ENCODE measurements around the gene VTCN1. TPM values are rescaled to one million over a fixed set of nuclear protein-coding genes. Genes with fewer than 3 reads are reported as not detected.
"Not testable (repeated sequence)": the region's sequence is repeated elsewhere in the genome, so short reads cannot be mapped to it uniquely, and the experiment has no call there.

Gene VTCN1
- polyA plus RNA-seq, 3 donors, result 13.3 TPM; not detected in 2

DNA sequence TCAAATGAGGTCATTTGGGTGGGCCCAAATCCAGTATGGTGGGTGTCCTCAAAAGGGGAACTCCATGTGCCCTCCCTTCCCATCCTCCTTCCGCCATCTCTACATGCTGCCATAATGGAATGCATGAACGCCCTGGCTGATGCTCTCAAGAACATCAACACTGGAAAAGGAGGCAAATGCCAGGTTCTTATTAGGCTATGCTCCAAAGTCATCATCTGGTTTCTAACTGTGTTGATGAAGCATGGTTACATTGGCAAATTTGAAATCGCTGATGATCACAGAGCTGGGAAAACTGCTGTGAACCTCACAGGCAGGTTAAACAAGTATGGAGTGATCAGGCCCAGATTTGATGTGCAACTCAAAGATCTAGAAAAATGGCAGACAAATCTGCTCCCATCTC, 72.6 kb downstream of the VTCN1 start:
- WGBS, 3 donors, result 94 to 96% (median 95%) methylated on average over 3 of the region's 3 CpGs
- H3K27ac ChIP-seq (ENCODE audit: low read depth, low read length), result no peak overlapping the region

DNA sequence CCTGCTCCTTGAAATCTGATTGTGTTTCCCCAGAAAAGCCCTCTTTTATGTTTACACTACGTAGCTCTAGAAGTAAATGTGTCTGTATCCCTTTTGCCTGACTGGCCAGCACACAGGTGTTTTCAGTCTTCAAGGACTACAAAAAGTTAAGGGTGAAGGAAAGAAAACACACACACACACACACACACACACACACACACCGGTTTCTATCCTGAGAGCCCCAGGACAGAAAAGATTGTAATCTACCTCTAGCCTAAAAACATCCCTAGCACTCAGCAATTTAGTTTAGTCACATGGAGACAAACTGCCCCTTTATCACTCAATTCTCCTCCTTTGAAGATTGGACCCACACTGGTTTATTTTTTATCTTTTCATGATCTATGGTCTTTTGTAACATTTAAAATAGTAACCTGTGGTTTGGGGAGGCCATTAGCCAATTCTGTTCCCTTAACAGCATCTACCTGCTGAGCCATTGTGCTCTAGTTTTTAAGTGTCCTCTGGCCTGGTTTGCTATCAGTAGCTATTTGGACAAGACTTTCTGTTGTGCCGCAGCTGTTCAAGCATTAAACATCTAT, 73.4 kb downstream of the VTCN1 start:
- WGBS, 3 donors, result 63 to 89% (median 77%) methylated on average over 3 of the region's 3 CpGs

GRCh38 chr1:117136749-117137148, 74.0 kb downstream of the VTCN1 start:
- no peak overlapping the region for H3K27ac ChIP-seq (ENCODE audit: low read depth, low read length)
- 46 to 81% (median 72%) methylated on average over 2 of the region's 2 CpGs for WGBS, 3 donors

More for the DNA sequence above, 73.4 kb downstream of the VTCN1 start:
- no peak overlapping the region for H3K27ac ChIP-seq (ENCODE audit: low read depth, low read length)

DNA sequence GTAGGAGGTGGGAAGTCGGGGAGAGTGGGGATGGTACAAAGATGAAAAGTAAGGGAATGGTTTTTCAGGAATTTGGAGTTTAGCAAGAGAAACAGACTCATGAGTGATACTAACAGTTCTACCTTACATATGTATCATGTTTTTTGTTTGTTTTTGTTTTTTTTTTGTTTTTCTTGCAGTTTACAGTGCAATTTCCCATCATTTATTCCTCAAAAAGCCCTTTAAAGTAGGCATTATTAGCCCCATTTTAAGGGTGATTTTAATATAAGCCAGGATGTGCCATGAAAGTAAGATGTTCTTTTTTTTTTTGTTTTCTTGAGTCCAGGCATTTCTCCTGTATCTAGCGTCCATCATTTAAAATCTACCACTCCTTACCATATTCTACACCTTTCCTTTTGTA, 75.4 kb downstream of the VTCN1 start:
- 83 to 89% (median 84%) methylated on average over 2 of the region's 2 CpGs for WGBS, 3 donors
- no peak overlapping the region for H3K27ac ChIP-seq (ENCODE audit: low read depth, low read length)

- H3K27ac ChIP-seq (ENCODE audit: low read depth, low read length), result no peak overlapping the region
- 91 to 94% (median 94%) methylated on average over 4 of the region's 4 CpGs for WGBS, 3 donors
Measured at GRCh38 chr1:117130526-117130925, 80.2 kb downstream of the VTCN1 start.

DNA sequence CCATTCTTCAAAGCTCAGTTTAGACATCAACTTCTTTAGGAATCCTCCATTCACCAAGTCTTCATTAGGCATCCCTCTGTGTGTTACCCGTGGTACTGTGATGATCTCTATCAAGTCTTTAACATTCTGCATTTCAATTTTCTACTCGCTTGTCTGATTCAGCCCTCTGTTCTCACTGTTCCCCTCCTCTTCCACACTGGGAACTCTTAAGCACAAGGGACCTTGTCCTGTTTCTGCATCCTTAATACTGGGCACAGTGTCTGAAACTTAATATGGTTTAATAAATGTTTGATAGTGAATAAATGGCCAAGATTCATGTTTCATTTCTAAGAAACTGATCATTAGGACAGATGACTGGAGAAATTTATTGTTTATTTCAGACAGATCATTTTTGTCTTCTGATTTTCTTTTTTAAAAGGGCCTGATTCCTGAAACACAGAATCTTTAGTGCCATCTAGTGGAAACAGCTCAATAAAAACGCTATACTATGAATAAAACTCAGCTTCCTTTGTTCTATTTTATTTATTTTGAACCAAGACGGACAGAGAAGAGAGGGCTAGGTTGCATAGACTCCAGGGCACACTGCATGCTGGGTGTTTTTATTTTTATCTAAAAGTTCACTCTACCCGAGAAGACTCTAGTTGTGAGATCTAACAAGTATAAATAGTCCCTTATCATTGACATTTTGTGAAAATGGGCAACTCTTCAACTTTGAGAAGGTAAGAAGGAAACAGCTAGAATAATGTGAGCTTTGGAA, 82.2 kb downstream of the VTCN1 start:
- H3K27ac ChIP-seq (ENCODE audit: low read depth, low read length), result no peak overlapping the region
- WGBS, 3 donors, result 25 to 28% (median 27%) methylated on average over 5 of the region's 5 CpGs

GRCh38 chr1:117127795-117128194, 82.9 kb downstream of the VTCN1 start:
- no peak overlapping the region for H3K27ac ChIP-seq (ENCODE audit: low read depth, low read length)

- no peak overlapping the region for H3K27ac ChIP-seq (ENCODE audit: low read depth, low read length)
- 71 to 82% (median 80%) methylated on average over 1 of the region's 1 CpG for WGBS, 3 donors
Measured at GRCh38 chr1:117124661-117125060, 86.1 kb downstream of the VTCN1 start.

- 93 to 98% (median 94%) methylated on average over 2 of the region's 2 CpGs for WGBS, 3 donors
- no peak overlapping the region for H3K27ac ChIP-seq (ENCODE audit: low read depth, low read length)
Measured at GRCh38 chr1:117123274-117123673, 87.5 kb downstream of the VTCN1 start.

DNA sequence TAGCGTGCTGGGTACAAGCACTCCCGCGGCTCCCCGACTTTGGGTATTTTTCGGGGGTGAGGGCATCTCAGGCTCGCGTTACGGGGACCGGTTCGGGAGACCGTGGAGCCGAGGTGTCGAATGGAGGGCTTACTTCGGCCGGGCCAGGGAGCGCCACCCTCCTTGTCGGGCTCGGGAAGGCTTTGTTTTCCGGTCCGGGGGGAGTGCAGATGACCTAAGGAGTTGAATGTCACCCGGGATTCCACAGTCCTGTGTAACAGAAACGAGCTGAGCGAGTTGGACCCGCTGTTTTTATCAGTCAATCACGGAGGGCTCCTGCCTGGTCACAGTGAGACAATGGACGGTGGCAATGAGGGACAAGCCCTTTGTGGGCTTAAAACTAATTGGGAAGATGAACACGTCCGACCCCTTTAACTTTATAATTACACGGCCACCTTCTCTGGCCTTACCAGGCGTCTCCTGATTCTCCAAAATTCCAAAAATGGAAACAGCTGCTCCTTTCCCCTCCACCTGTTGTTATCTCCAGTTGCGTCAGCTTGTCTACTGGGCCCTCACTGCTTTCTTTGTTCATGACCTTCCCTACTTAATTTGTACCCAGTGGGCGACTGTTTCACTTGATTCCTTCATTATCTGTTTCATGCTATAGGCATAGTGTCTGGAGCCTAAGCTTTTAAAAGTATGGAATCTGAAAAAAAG, 88.2 kb downstream of the VTCN1 start:
- H3K27ac ChIP-seq (ENCODE audit: low read depth, low read length), result no peak overlapping the region
- 25 to 32% (median 31%) methylated on average over 32 of the region's 32 CpGs for WGBS, 3 donors

- peak within 1 kb of the TSS; percentile 85 for H3K27ac ChIP-seq (ENCODE audit: low read depth, low read length)
- WGBS, 3 donors, result 0% methylated on average over 62 to 71 of the region's 71 CpGs
Measured at GRCh38 chr1:117121589-117122329, 89.0 kb downstream of the VTCN1 start, which contains the start of gene TRIM45. TSS of gene TRIM45 (minus strand) at chr1:117121749. CDS start at chr1:117121201, 548 bp downstream.

- H3K27ac ChIP-seq (ENCODE audit: low read depth, low read length), result no peak overlapping the region
- WGBS, 3 donors, result 17 to 19% (median 17%) methylated on average over 26 to 29 of the region's 29 CpGs
Measured at GRCh38 chr1:117120774-117121588, 89.7 kb downstream of the VTCN1 start.

DNA sequence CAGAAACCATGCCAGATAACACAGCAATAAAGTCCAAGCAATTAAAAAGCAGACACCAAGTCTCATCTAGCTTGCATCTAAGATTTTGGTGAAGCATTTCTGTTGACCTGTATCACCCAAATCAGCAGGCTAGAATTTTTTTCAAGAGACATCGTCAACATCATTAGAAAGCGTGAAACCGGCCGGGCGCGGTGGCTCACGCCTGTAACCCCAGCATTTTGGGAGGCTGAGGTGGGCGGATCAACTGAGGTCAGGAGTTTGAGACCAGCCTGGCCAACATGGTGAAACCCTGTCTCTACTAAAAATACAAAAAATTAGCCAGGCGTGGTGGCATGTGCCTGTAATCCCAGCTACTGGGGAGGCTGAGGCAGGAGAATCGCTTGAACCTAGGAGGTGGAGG, 91.6 kb downstream of the VTCN1 start:
- 97 to 98% (median 98%) methylated on average over 10 of the region's 10 CpGs for WGBS, 3 donors
- not testable (repeated sequence) for H3K27ac ChIP-seq (ENCODE audit: low read depth, low read length)

- 73 to 92% (median 92%) methylated on average over 12 of the region's 12 CpGs for WGBS, 3 donors
- H3K27ac ChIP-seq (ENCODE audit: low read depth, low read length), result no peak overlapping the region
Measured at GRCh38 chr1:117118137-117118536, 92.6 kb downstream of the VTCN1 start.

DNA sequence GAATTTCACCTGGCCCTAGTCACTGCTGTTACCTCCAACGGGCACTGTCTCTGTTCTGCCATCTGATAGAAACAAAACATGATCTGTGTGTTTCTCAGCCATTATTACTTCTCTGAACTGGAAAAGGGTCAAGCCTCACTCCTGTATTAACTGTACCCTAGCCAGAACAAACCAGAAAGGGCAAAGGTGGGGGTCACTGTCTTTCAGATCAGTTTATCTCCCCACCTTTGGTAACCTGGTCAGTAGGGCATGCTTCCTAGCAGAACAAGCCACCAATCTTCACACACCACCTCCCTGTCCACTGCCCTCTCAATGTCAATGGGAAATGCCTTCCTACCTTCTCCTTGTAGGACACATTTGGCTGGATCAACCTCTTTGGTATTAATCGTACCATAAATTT, 93.0 kb downstream of the VTCN1 start:
- H3K27ac ChIP-seq (ENCODE audit: low read depth, low read length), result no peak overlapping the region
- WGBS, 3 donors, result 66 to 91% (median 68%) methylated on average over 2 of the region's 2 CpGs

DNA sequence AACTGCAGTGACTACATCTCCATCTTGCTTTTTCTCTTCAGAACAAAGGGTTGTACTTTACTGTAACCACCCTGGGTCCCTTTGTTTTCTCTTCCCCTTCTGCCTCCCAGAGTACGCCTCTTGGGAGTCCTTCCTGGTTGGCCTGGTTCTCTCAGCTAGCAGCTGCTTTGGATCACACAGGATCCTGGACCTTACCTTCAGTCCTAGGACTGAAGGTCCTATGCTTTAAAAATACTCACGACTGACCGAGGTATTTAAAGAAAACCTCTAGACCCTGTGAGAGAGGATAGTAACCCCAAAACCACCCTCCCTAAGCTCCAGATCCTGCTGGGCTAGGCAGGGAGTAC, 94.0 kb downstream of the VTCN1 start:
- 29 to 93% (median 93%) methylated on average over 3 of the region's 3 CpGs for WGBS, 3 donors
- H3K27ac ChIP-seq (ENCODE audit: low read depth, low read length), result no peak overlapping the region

GRCh38 chr1:117116090-117116783, 94.5 kb downstream of the VTCN1 start:
- no peak overlapping the region for H3K27ac ChIP-seq (ENCODE audit: low read depth, low read length)
- 72 to 95% (median 95%) methylated on average over 13 of the region's 13 CpGs for WGBS, 3 donors

GRCh38 chr1:117114877-117115276, 95.8 kb downstream of the VTCN1 start:
- WGBS, 3 donors, result 70 to 83% (median 75%) methylated on average over 2 of the region's 2 CpGs
- no peak overlapping the region for H3K27ac ChIP-seq (ENCODE audit: low read depth, low read length)

Data from adipose tissue (tissue), 3 donors.